ENCODE measurements around the gene TBC1D21.

DNA sequence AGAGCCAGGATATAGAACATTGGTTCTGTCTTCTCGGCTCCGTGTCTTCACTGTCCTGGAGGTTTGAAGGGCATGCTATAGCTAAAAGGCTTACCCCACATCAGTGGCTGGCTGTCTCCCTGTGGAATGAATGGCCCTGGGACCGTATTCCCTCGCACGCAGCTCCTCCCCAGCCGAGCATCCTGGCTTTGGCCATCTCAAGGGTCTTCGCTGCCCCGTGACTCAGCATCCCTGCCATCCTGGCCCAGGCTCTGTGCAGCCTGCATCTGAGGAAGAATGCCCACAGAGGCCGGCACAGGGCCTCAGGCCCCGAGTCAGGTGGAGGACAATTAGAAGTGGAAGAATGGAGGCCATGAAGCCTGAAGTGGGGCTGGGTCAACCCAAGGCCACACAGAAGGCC is 63.9 kb downstream of the TBC1D21 start:
- TF ChIP-seq TAF1 (IDR thresholded peaks at IDR 0.05; ENCODE audit: low read depth, low read length) (no peak), POLR2A (IDR thresholded peaks at IDR 0.05; ENCODE audit: low read depth, low read length) (no peak), POLR2AphosphoS5 (IDR thresholded peaks at IDR 0.05; ENCODE audit: low read depth, low read length) (no peak), POU2F2 (IDR thresholded peaks at IDR 0.05; ENCODE audit: low read depth, low read length) (no peak), SPI1 (IDR thresholded peaks at IDR 0.05; ENCODE audit: low read depth, low read length) (no peak), PAX5 (IDR thresholded peaks at IDR 0.05; ENCODE audit: insufficient read depth, low read length, severe bottlenecking) (no peak)
